NOMO-1 (cell line): ENCODE results near the gene WWOX.

Experiments
- DNase-seq, 2 experiments: peaks; one replicate each; lab custom pipeline; 2025; ENCODE audit not compliant: unreplicated experiment in 2 of 2; lab: John Stamatoyannopoulos, UW

The WWOX gene

DNA sequence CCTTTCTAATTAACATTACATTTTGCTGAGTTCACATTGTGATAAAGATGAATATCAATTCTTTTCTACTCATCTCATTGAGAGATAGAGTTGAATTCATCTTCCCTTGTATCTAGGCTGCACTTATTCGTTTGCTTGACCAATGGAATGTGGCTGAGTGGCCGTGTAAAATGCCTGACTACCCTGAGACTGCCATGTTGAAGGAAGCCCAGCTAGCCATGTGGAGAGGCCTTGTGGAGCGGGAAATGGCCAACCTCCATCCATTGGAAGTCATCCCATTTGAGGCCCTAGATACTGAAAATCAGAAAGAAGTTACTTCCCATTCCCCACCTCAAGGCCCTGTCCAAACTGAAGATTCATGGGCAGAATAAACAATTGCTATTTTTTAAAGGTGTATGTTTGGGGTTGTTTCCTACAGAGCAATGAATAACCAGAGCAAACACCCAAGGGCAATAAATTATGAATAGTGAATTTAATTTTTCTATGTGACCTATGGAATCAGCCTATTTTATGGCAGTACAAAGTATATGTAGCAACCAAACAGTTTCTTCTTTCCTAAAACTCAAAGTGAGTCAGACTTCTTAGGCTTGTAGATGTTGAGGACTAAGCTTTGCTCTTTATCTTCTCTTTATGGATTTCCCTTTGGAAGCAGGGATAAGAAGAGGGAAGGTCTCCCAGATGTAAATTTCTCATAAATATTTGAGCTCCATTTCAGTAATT lies 956.0 kb downstream of the WWOX start:
- DNase-seq, result no peak

GRCh38 chr16:79061181-79061580 lies 961.7 kb downstream of the WWOX start:
- no peak for DNase-seq

DNA sequence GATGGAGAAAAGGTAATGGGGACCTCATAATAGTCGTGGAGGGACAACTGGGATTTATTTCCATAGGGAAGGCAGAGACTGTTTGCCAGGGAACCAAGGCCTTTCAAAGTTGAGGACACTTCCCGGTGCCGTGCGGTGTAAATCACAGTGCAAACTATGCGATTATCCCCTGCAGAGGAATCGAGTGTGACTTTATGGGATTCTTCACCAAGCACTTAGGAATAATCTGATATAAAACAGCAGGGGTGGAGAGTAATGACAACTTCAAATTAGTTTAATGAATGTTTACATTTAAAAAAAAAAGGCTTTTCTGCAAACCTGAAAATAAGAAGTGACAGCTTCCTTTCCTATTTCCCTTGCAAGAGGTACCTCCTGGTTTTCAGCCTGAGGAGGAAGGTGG lies 962.9 kb downstream of the WWOX start:
- no peak for DNase-seq

GRCh38 chr16:79062821-79063220 lies 963.4 kb downstream of the WWOX start:
- DNase-seq, result no peak

DNA sequence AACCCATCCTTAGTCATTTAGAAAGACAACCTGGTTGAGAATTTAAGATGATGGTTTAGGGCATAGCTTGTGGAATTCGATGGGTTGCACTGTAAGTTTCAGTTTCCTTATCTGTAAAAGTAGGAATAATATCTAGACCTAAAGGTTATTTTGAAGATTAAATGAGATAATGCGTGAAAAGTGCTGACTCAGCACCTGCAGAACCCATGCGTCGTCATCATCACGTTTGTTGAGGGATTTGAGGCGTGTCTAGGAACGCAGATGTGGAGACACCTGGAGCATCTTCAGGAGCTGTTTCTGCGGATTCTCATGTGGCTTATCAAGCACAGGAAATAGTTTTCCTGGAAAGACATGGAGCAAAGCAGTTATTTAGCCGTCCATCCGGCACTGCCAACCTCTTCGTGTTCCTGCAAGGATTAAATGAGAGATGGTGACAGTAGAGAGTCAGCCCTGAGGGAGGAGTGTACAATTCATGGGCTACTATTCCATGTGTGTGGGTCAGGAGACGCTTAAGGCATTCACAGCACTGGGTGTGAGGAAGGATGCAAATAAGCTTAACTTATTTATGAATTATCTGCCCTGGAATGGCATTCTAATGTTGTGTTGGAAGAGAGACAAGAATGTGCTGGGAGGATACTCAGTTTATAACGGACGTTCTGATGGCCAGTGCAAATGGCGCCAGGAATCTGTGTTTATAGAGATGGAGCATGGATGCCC lies 965.0 kb downstream of the WWOX start:
- DNase-seq, result no peak

DNA sequence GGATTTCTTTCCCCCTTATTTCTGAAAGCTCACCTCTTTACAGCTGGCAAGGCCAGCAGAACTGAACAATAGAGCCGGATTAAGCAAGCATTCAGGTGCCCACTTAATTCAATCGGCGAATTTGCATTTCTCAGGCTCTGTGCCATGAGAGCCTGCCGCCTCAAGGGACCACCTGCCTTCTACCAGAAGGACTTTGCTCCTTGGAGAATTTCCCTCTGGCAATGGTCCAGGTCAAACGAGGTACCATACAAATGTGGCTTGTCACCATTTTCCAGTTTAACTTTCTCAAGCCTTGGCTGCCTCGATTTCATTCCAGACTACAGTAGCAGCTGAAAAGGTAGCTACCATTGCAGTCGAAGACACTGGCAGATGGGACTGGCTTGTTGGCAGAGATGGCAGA lies 967.1 kb downstream of the WWOX start:
- DNase-seq, result no peak

GRCh38 chr16:79067600-79067999 lies 968.1 kb downstream of the WWOX start:
- DNase-seq, result no peak

GRCh38 chr16:79069121-79069520 lies 969.7 kb downstream of the WWOX start:
- DNase-seq, result no peak

- no peak for DNase-seq
Observed at GRCh38 chr16:79069633-79070032, 970.2 kb downstream of the WWOX start.

GRCh38 chr16:79071424-79071823 lies 972.0 kb downstream of the WWOX start:
- no peak for DNase-seq

DNA sequence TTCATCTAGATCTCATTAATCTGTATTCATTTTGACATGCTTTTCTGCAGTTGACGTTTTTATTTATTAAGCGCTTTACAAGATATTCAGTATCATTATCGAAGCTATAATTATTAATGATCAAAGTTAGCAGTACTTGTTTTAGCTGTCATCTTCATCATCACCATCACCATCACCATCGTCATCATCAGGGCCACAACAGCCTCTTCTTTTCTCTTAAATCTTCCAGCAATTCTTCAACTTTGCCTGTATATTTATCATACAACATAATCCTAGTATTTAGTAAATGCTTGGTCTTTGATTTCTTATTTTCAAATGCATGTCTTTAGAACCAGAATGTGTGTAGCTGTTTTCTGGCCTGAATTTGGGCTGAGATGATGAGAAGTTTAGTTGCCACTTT lies 973.1 kb downstream of the WWOX start:
- DNase-seq, result no peak

- no peak for DNase-seq
Observed at GRCh38 chr16:79073566-79073965, 974.1 kb downstream of the WWOX start.

DNA sequence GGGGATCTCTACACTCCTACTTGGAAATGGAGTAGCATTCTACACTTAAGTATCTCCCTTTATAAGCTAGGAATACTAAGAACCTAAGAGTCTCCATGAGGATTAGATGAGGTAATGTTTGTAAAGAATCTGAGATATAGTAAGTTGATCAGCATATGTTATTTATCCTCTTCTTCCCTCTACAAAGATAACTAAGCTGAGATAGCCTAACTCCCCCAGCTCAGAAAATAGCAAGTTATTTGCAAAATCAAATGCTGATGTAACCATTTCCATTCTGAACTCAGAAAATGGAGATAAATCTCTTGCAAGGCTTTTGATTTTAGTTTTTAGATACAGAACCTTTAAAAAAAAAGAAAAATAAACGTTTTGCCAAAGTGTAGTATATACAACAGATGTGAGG lies 975.1 kb downstream of the WWOX start:
- no peak for DNase-seq

DNA sequence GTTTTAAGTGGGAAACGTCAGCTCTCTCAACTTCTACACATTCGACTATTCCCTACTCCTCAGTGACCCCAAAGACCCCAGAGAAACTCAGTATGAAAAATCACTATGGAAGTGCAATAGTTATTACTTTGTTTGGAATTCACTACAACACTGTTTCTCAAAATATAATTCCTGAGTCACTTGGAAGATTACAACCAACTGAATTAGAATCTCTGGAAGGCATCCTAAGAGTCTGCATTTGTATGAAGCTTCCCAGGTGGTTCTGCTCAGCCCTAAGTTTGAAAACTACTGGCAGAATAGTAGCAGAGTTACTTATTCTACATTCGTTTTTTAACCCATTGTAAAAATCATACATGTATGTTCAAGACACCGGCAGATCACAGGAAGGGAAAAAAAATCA lies 975.5 kb downstream of the WWOX start:
- DNase-seq, result no peak

DNA sequence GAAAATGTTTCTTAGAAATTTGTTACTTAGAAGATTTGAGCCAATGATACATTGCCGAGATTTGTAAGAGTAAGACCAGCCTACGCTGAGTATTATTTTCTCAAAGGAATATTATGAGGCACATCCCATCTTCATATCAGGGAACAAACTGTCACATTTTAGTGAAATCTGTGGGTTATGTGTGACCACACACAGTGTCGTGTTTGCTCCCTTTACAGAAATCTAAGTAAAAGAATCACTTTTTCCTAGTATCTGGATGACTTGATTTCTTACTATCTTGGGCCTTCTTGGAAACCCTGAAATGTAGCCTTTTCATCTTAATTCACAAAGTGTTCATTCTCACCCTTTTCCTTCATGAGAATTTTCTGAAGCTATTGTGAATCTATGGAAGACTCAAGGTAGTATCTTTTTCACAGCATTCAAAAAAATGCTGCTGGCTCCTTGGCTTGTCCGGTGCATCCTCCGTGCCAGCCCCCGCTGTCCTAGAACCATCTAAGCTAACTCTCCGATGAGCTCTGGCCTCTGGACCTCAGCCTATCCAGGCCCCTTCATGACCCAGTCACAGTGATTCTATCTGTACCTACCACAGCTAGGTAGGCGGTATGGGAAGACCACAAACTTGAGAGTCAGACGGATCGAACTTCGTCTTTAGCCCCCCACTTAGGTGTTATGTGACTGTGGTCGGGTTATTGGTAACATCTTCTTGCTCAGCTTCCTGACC lies 976.8 kb downstream of the WWOX start:
- no peak for DNase-seq

DNA sequence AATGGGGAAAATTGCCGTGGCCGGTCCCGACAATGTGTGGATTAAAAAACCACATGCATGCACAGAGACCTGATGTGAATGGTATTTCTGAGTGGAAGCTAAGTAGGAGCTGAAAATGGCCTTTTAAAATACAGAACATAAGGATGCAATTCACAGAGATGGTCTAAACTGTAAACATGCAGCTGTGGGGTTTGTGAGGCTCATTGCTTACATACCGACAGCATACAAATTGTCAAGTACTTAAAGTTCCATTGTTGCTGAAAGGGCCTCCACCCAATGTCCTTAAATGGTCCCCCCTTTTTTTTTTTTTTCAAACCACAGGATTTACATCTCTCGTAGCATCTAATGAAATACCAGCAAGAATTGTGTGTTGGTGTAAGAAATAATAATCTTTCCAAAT lies 977.9 kb downstream of the WWOX start:
- DNase-seq, result no peak

DNA sequence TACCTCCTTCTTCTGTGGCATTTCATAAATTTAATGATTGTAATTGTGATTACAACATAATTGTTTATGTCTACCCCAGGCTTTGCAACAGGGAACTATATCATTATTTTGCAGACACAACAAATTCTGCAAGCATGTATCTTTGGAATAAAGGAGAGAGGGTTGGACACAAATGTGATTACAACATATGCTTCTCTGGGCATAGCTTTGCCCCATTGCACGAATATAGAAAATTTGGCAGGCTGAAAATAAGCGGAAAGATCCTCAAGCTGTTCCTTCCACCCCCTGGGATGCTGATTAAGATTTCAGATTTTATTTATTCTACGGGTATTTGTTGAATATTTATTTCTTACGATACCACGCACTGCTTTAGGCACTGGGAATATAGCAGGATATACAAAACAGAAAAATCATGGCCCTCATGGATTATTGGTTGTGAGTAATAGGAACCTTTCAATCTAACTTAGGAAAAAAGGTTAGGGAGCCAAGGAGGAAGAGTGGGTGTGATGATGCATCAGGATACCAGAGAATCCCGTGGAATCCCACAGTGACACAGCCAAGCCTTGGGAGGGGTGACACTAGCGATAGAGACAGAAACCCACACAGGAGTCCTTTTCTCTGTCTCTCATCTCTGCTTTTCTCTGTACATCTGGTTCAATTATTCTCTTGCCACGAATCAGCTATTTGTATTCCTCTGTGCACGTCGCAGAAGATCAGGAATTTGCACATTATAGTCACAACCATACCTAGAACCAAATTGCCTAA lies 980.4 kb downstream of the WWOX start:
- DNase-seq, result no peak

DNA sequence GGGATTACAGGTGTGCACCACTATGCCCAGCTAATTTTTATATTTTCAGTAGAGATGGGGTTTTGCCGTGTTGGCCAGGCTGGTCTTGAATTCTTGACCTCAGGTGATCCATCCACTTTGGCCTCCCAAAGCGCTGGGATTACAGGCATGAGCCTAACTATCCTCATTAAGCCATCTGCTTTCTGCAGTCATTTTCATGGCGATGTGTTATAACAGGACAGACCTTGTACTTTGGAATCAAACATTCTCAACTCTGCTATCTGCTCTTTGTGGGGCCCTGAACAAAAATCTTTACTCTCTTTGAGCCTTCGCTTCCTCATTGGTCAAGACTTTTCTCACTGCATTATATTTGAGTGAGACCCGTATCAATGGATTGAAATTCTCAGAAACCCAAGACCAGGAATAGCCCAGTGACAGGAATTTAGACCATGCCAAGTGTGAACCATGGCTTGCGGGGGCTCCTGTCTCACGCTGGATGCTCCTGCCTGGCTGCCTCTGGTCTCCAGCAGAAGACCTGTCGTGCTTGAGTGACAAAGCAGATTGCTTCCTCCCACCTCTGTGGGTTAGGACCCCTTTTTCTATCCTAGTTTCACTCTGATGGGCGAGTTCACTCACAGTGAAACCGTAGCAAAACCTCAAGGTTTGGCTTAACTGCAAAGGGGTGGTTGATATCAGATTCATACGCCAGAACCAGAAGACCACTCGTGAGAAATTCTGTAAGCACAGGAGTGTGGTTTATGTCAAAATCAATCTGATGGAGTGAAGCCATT lies 982.0 kb downstream of the WWOX start:
- no peak for DNase-seq

GRCh38 chr16:79082970-79083369 lies 983.5 kb downstream of the WWOX start:
- no peak for DNase-seq

DNA sequence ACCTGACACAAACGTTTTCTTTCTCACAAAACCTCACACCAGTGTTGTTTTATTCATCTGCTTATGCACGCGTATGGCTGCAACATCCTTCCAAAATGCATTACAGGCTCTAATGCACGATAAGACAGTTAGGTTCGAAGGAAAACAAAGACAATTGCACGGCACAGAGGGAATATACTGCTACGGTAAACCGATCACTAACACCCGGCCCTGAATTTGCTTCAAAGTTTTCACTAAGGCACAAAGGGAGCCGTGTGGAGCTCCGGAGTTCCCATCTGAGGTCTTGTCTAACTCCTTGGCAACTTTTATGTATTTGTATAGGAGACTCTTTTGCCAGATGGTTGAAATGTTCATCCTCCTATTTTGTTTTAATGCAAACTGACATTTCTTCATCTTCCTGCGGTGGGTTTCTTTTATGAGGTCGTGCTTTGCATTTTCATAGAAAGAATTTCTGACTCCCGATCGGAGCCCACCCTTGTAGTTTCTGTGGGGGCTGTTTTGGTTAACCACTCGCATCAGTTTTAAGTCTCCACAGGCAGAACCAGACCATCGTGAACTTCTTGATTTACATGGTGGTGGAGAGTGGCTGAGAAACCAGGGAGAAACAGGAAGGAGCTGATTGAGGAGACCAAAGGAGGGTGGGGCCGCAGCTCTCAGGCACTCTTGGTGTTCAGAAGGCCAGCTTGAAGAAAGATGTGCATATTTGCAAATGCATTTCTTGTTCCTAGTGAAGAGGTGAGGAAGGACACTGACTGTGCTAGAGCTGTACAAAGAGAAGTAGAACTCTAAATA lies 984.2 kb downstream of the WWOX start:
- DNase-seq, result peak; percentile 61 to 65
